ENCODE data around the gene NDOR1. TPM values are rescaled to one million over a fixed set of nuclear protein-coding genes. Genes with fewer than 3 reads are reported as not detected.

The NDOR1 gene
- total RNA-seq, 1 donor from 2014 or later: 2.8 TPM

- DNase-seq: no peak
Observed at GRCh38 chr9:137262909-137263285, 57.4 kb downstream of the NDOR1 start.

DNA sequence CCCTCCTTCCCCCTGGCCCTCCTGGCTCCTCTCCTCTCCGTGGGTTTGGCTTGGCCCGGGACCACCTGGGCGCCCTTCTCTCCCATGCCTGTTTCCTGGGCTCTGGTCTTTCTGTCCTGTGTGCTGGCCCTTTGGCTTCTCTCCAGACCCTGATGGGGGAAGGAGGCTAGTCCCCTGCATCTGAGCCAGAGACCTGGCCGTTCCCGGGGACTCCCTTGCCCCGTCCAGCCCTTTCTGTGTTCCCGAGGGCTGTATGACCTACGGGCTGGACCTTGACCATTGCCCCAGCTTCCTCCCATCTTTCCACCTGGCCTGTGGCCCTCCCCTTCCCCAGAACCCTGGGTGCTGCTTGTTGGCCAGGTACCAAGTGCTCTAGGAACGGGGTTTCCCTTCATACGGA, 58.0 kb downstream of the NDOR1 start:
- DNase-seq: no peak

DNA sequence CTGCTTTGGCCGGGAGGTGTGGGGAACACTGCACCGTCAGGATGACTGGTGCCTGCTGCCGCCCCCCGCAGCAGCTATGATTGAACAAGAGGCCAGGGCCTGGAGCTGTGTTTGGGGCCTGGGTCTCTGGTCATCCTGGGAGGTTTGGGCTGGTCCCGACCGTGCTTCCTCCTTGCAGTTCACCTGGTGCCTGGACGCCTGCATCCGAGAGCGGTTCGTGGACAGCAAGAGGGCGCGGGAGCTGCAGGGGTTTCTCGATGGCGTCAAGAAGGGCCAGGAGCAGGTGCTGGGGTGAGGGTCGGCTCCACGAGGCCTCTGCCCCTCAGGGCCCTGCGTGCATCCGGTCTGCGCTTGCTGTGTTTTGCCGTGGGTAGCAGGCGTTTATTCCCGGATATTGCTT, 58.6 kb downstream of the NDOR1 start:
- DNase-seq: no peak

DNA sequence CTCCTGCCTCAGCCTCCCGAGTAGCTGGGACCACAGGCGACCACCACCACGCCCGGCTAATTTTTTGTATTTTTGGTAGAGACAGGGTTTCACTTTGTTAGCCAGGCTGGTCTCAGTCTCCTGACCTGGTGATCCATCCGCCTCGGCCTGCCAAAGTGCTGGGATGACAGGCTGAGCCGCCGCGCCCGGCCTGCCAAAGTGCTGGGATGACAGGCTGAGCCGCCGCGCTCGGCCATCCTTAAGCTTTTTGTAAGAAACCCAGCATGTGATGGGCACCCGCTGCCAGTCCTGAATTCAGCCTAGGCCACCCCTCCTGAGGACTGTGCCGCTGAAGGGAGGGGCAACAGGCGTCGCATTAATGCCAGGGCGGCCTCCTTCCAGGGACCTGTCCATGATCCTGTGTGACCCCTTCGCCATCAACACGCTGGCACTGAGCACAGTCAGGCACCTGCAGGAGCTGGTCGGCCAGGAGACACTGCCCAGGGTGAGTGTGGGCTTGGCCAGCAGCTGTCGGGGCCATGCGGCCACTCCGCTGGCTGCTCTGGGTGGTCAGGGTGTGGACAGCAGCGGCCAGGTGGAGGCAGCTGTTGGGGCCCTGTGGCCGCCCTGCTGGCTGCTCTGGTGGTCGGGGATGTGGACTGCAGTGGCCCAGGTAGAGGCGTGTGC, 60.1 kb downstream of the NDOR1 start:
- no peak for DNase-seq

DNA sequence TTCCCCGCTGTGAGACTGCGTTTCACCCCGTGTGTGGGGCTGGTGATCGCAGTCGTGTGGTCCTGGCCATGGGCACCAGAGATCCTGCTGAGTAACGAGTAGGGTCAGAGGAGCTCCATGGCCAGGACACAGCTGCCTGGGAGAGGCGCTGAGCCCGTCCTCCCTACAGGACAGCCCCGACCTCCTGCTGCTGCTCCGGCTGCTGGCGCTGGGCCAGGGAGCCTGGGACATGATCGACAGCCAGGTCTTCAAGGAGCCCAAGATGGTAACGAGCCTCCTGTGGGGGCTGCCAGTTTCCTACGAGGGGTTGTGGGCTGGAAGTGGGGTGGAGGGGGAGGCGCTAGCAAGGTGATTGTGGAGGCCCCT, 60.6 kb downstream of the NDOR1 start:
- DNase-seq: no peak

Small RNAs within 50 kb of the gene (small RNA-seq; reads per million reads assigned to genes)
- not detected for gene MIR3621

Other genes starting within 250 kb of the NDOR1 start
- gene PTGDS, start 228.2 kb upstream of the NDOR1 start, total RNA-seq: 52.1 TPM
- 0.16 TPM for gene LCNL1, start 222.7 kb upstream of the NDOR1 start, total RNA-seq
- gene PAXX, start 213.3 kb upstream of the NDOR1 start, total RNA-seq: 13.6 TPM
- gene CLIC3, start 209.1 kb upstream of the NDOR1 start, total RNA-seq: 0.31 TPM
- 20.9 TPM for gene ABCA2, start 177.5 kb upstream of the NDOR1 start, total RNA-seq
- not detected for gene FUT7, start 173.6 kb upstream of the NDOR1 start, total RNA-seq
- 15.3 TPM for gene NPDC1, start 159.5 kb upstream of the NDOR1 start, total RNA-seq
- gene ENTPD2, start 151.6 kb upstream of the NDOR1 start, total RNA-seq: 0.16 TPM
- 1.6 TPM for gene SAPCD2, start 135.1 kb upstream of the NDOR1 start, total RNA-seq
- 0.31 TPM for gene UAP1L1, start 128.2 kb upstream of the NDOR1 start, total RNA-seq
- 38.5 TPM for gene MAN1B1, start 118.7 kb upstream of the NDOR1 start, total RNA-seq
- gene DPP7, start 91.0 kb upstream of the NDOR1 start, total RNA-seq: 17.6 TPM
- 31.2 TPM for gene GRIN1, start 66.5 kb upstream of the NDOR1 start, total RNA-seq
- 0.62 TPM for gene LRRC26, start 35.6 kb upstream of the NDOR1 start, total RNA-seq
- gene TMEM210, start 33.6 kb upstream of the NDOR1 start, total RNA-seq: not detected
- gene ANAPC2, start 17.1 kb upstream of the NDOR1 start, total RNA-seq: 19.3 TPM
- 13.4 TPM for gene SSNA1, start 17.0 kb upstream of the NDOR1 start, total RNA-seq
- 4.7 TPM for gene TPRN, start 5.0 kb upstream of the NDOR1 start, total RNA-seq
- gene TMEM203, start 52 bp upstream of the NDOR1 start, total RNA-seq: 42.9 TPM
- 1.4 TPM for gene RNF208, start 16.5 kb downstream of the NDOR1 start, total RNA-seq
- gene CYSRT1, start 19.5 kb downstream of the NDOR1 start, total RNA-seq: not detected
- not detected for gene RNF224, start 21.8 kb downstream of the NDOR1 start, total RNA-seq
- gene SLC34A3, start 25.2 kb downstream of the NDOR1 start, total RNA-seq: 0.16 TPM
- 68.9 TPM for gene TUBB4B, start 35.6 kb downstream of the NDOR1 start, total RNA-seq
- gene STPG3, start 45.6 kb downstream of the NDOR1 start, total RNA-seq: not detected
- 44.8 TPM for gene NELFB, start 49.6 kb downstream of the NDOR1 start, total RNA-seq
- 0.31 TPM for gene TOR4A, start 72.0 kb downstream of the NDOR1 start, total RNA-seq
- gene NRARP, start 96.6 kb downstream of the NDOR1 start, total RNA-seq: 3.6 TPM
- gene EXD3, start 217.5 kb downstream of the NDOR1 start, total RNA-seq: 14.2 TPM
- 2.0 TPM for gene NOXA1, start 217.7 kb downstream of the NDOR1 start, total RNA-seq
- 0.16 TPM for gene ENTPD8, start 235.7 kb downstream of the NDOR1 start, total RNA-seq